NCI-H187 (cell line): ENCODE data around the gene TAPBPL.
"Not testable (repeated sequence)": the region's sequence is repeated elsewhere in the genome, so short reads cannot be mapped to it uniquely, and the experiment has no call there.

ENCODE experiments used
- DNase-seq, 2 experiments: peaks; one replicate each; lab custom pipeline; 2025; lab: John Stamatoyannopoulos, UW

The TAPBPL gene

GRCh38 chr12:6463858-6464257 lies 12.0 kb downstream of the TAPBPL start:
- no peak for DNase-seq

- no peak for DNase-seq
These were observed 12.7 kb downstream of the TAPBPL start for GRCh38 chr12:6464531-6464930.

- peak; percentile 19 to 27 for DNase-seq
These were observed 13.8 kb downstream of the TAPBPL start for GRCh38 chr12:6465467-6466183.

- no peak for DNase-seq
These were observed 14.3 kb downstream of the TAPBPL start for GRCh38 chr12:6466184-6466573.

GRCh38 chr12:6466751-6467150 lies 14.9 kb downstream of the TAPBPL start:
- DNase-seq: not testable (repeated sequence)

GRCh38 chr12:6467571-6468282 lies 15.9 kb downstream of the TAPBPL start:
- DNase-seq: not testable (repeated sequence)

- no peak for DNase-seq
These were observed 16.4 kb downstream of the TAPBPL start for GRCh38 chr12:6468283-6468575.

GRCh38 chr12:6469092-6469491 lies 17.2 kb downstream of the TAPBPL start:
- no peak for DNase-seq

- no peak for DNase-seq
These were observed 17.9 kb downstream of the TAPBPL start for GRCh38 chr12:6469609-6470374.

GRCh38 chr12:6470375-6471163 lies 18.7 kb downstream of the TAPBPL start, which contains the start of gene VAMP1:
VAMP1 (minus strand) TSS chr12:6470677; CDS start chr12:6470531, 146 bp downstream.
- peak; percentile 91 to 92 for DNase-seq

GRCh38 chr12:6471989-6472360 lies 20.1 kb downstream of the TAPBPL start:
- no peak for DNase-seq

GRCh38 chr12:6472491-6472890 lies 20.6 kb downstream of the TAPBPL start:
- DNase-seq: no peak

GRCh38 chr12:6475233-6475975 lies 23.6 kb downstream of the TAPBPL start:
- not testable (repeated sequence) for DNase-seq

GRCh38 chr12:6476489-6476888 lies 24.6 kb downstream of the TAPBPL start:
- no peak for DNase-seq

GRCh38 chr12:6477601-6478377 lies 25.9 kb downstream of the TAPBPL start:
- DNase-seq: not testable (repeated sequence)

- no peak for DNase-seq
These were observed 26.6 kb downstream of the TAPBPL start for GRCh38 chr12:6478416-6478815.

- DNase-seq: no peak
These were observed 36.4 kb downstream of the TAPBPL start for GRCh38 chr12:6488240-6488639.

GRCh38 chr12:6489449-6489848 lies 37.6 kb downstream of the TAPBPL start:
- no peak for DNase-seq

- not testable (repeated sequence) for DNase-seq
These were observed 38.8 kb downstream of the TAPBPL start for GRCh38 chr12:6490673-6491072.

- peak; percentile 92 to 97 for DNase-seq
These were observed 41.1 kb downstream of the TAPBPL start, which contains the start of gene MRPL51 for GRCh38 chr12:6492838-6493496. MRPL51 (minus strand) TSS chr12:6493262; CDS start chr12:6493136, 126 bp downstream.
